ENCODE results near the gene NEMP1. TPM values are rescaled to one million over a fixed set of nuclear protein-coding genes. Genes with fewer than 3 reads are reported as not detected.

The NEMP1 gene
- total RNA-seq, 2 experiments from 2014 or later, result 7.2 to 9.9 TPM

DNA sequence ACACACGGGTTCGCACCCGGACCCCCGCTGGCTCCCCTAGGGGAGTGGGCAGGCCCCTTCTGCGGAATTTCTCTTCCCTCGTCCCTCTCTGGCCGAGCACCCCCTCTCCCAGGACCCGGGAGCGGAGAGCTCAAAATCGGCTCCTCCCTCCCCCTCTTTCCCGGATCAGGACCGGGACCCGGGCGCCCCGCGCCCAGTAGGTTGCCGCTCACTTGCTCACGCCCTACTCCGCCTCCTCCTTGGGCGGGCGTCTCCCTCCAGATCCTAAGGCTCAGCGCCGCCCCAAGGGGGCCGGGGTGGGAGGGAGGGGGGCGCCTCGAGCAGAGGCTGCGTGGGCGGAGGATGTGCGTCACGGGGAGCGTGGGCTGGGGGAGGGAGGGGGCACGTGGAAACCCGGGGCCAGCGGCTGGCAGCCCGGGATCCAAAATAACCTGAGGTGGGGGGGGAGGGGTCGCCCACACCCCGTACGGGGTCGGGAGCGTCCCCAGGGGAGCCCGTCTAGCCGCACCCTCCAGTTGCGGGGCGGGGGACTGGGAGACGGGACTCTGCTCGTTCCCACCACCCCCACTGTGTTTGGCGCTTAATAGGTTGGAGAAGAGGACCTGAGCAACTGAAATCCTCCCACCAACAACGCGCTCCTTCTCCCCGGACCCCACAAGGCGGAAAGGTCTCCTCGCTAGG, 8.6 kb upstream of the NEMP1 start:
- Histone ChIP-seq H3K4me1 (ENCODE audit: insufficient read depth, low read length) (peaks cover 56% of the 10 kb centered on the region), H3K27me3 (ENCODE audit: control insufficient read depth in 1 of 2, insufficient read depth in 2 of 2, low read length in 2 of 2) (no peaks in the 10 kb centered on the region), H3K27ac (ENCODE audit: low read depth in 1 of 2, low read length in 2 of 2) (peak overlapping the region; percentile 99), H3K4me3 (ENCODE audit: low read length) (peak overlapping the region; percentile 82), H3K9me3 (ENCODE audit: control insufficient read depth in 1 of 2, insufficient read depth in 1 of 2, low read length in 2 of 2) (no peaks in the 10 kb centered on the region), H3K36me3 (ENCODE audit: insufficient read depth, low read length) (peaks cover 15% of the 10 kb centered on the region)
- Mint-ChIP-seq H3K9me3 (no peaks in the 10 kb centered on the region), H3K27me3 (no peaks in the 10 kb centered on the region), H3K36me3 (ENCODE audit: low read depth) (peaks cover 42% of the 10 kb centered on the region), H3K4me3 (peak overlapping the region; percentile 98), H3K27ac (peak overlapping the region; percentile 98), H3K4me1 (ENCODE audit: low read depth) (peaks cover 57% of the 10 kb centered on the region)
- TF ChIP-seq, protein P1, sequence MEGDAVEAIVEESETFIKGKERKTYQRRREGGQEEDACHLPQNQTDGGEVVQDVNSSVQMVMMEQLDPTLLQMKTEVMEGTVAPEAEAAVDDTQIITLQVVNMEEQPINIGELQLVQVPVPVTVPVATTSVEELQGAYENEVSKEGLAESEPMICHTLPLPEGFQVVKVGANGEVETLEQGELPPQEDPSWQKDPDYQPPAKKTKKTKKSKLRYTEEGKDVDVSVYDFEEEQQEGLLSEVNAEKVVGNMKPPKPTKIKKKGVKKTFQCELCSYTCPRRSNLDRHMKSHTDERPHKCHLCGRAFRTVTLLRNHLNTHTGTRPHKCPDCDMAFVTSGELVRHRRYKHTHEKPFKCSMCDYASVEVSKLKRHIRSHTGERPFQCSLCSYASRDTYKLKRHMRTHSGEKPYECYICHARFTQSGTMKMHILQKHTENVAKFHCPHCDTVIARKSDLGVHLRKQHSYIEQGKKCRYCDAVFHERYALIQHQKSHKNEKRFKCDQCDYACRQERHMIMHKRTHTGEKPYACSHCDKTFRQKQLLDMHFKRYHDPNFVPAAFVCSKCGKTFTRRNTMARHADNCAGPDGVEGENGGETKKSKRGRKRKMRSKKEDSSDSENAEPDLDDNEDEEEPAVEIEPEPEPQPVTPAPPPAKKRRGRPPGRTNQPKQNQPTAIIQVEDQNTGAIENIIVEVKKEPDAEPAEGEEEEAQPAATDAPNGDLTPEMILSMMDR (IDR thresholded peaks at IDR 0.05), result no peak
- DNase-seq (peak; percentile 82 to 95 (median 90)), ATAC-seq (ENCODE audit: poor library complexity) (peak; percentile 56)
- ChIA-PET POLR2A (interaction anchor here (0.6 to 14.4 kb wide), 11 partner anchors 9 to 459 kb away, joined by 3 to 344 read pairs (median 5); partner anchors contain the start of genes NEMP1 and STAT6), CTCF (interaction anchor here (0.6 to 2.0 kb wide), 2 partner anchors 18 to 25 kb away, joined by 4 to 12 read pairs (median 5); no protein-coding TSS in a partner anchor)
- intact Hi-C loops (cut with DNase I, micrococcal nuclease), result loop anchor here (1.0 to 10.0 kb wide), 3 partner anchors 8 to 452 kb away; partner anchors contain the start of gene BAZ2A (in 1 of the 2)

DNA sequence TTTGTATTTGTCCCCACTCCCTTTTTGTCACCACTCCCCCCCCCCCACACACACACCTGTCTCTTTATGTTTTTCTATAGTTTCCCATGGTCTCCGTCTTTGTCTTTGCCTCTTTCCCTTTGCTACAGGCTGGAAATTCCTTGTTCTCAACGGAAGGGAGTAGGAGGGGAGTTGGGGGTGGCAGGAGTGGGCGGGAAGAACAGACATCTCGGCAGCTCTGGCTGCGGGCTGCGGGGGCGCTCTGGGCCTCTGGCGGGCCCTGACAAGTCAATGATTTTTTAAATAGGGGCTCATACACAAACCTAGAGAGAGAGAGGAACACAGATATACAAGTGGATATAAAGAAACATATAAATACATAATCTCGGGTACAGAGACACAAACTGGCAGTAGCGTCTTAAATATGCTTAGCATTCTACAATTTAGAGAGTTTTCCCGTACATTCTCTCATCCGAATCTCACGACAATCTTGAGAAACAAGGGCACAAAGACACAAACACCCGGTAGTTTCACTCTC, 8.0 kb upstream of the NEMP1 start:
- H3K36me3 ChIP-seq (ENCODE audit: insufficient read depth, low read length), result peaks cover 9% of the 10 kb centered on the region
- H3K4me3 ChIP-seq (ENCODE audit: low read length), result peak overlapping the region; percentile 82
- POLR2A ChIA-PET, result interaction anchor here (0.6 to 14.4 kb wide), 7 partner anchors 8 to 458 kb away, joined by 3 to 344 read pairs (median 3); partner anchors contain the start of genes NEMP1 and STAT6
- H3K27ac Mint-ChIP-seq, result peak overlapping the region; percentile 98
- no peaks in the 10 kb centered on the region for H3K9me3 Mint-ChIP-seq
- ATAC-seq (ENCODE audit: poor library complexity) (no peak), DNase-seq (peak in 9 of 14 experiments; percentile 32 to 73 (median 55))
- peak overlapping the region; percentile 99 for H3K27ac ChIP-seq (ENCODE audit: low read depth in 1 of 2, low read length in 2 of 2)
- H3K9me3 ChIP-seq (ENCODE audit: control insufficient read depth in 1 of 2, insufficient read depth in 1 of 2, low read length in 2 of 2), result no peaks in the 10 kb centered on the region
- peaks cover 36% of the 10 kb centered on the region for H3K36me3 Mint-ChIP-seq (ENCODE audit: low read depth)
- intact Hi-C loops (cut with DNase I, micrococcal nuclease), result loop anchor here (1.0 to 10.0 kb wide), 3 partner anchors 7 to 452 kb away; partner anchors contain the start of gene BAZ2A (in 1 of the 2)
- H3K27me3 Mint-ChIP-seq, result no peaks in the 10 kb centered on the region
- peak overlapping the region; percentile 98 for H3K4me3 Mint-ChIP-seq
- H3K4me1 Mint-ChIP-seq (ENCODE audit: low read depth), result peaks cover 51% of the 10 kb centered on the region
- H3K4me1 ChIP-seq (ENCODE audit: insufficient read depth, low read length), result peaks cover 50% of the 10 kb centered on the region
- CTCF ChIA-PET, result interaction anchor here (1.0 to 2.0 kb wide), 2 partner anchors 17 to 26 kb away, joined by 5 to 12 read pairs; no protein-coding TSS in a partner anchor
- TF ChIP-seq, protein P1 (IDR thresholded peaks at IDR 0.05), result peak; percentile 24
- no peaks in the 10 kb centered on the region for H3K27me3 ChIP-seq (ENCODE audit: control insufficient read depth in 1 of 2, insufficient read depth in 2 of 2, low read length in 2 of 2)

DNA sequence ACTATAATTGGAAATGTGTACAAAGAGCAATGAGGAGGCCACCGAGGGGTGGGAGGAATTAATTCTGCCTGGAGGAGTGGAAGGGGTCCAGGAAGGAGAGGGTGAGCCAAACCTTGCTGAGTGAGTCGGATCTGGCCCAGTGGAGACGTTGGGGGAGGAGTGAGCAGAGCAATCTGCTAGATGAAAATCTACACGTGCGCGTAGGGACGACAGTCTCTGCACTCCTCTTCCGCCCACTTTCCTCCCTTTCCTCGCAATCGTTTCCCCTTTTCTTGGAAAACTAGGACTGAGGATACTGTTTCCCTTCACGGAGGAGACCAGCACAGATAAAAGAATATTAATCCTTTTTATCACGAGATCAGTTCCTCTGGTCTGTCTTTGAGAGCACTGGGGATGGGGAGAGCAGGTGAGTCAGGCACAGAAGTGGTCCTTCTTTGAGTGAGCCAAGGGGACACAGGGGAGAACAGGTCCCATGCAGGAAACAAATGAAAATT, 7.5 kb upstream of the NEMP1 start:
- Histone ChIP-seq H3K4me3 (ENCODE audit: low read length) (peak overlapping the region; percentile 82), H3K4me1 (ENCODE audit: insufficient read depth, low read length) (peaks cover 45% of the 10 kb centered on the region), H3K27me3 (ENCODE audit: control insufficient read depth in 1 of 2, insufficient read depth in 2 of 2, low read length in 2 of 2) (no peaks in the 10 kb centered on the region), H3K9me3 (ENCODE audit: control insufficient read depth in 1 of 2, insufficient read depth in 1 of 2, low read length in 2 of 2) (no peaks in the 10 kb centered on the region), H3K36me3 (ENCODE audit: insufficient read depth, low read length) (peaks cover 4% of the 10 kb centered on the region), H3K27ac (ENCODE audit: low read depth in 1 of 2, low read length in 2 of 2) (peak overlapping the region; percentile 99)
- TF ChIP-seq, protein P1 (IDR thresholded peaks at IDR 0.05), result no peak
- Mint-ChIP-seq H3K4me1 (ENCODE audit: low read depth) (peaks cover 47% of the 10 kb centered on the region), H3K9me3 (no peaks in the 10 kb centered on the region), H3K36me3 (ENCODE audit: low read depth) (peaks cover 31% of the 10 kb centered on the region), H3K27ac (peak overlapping the region; percentile 98), H3K4me3 (peak overlapping the region; percentile 98), H3K27me3 (no peaks in the 10 kb centered on the region)
- ChIA-PET CTCF (interaction anchor here (1.0 to 2.0 kb wide), 2 partner anchors 17 to 26 kb away, joined by 5 to 12 read pairs; no protein-coding TSS in a partner anchor), POLR2A (interaction anchor here (1.0 to 14.4 kb wide), 3 partner anchors 8 to 22 kb away, joined by 6 to 344 read pairs (median 130); partner anchors contain the start of genes NEMP1 and STAT6)
- DNase-seq, result peak in 4 of 14 experiments; percentile 37 to 46 (median 43)
- no peak for ATAC-seq (ENCODE audit: poor library complexity)
- intact Hi-C loops (cut with DNase I, micrococcal nuclease), result loop anchor here (2.0 to 10.0 kb wide), 2 partner anchors 17 to 451 kb away; partner anchors contain the start of gene BAZ2A (in 1 of the 2)
